Measurements from ENCODE around the gene HOXD13.
A peak's percentile ranks its signal among the peaks of the same experiment; 100 is the strongest.

HOXD13 gene

GRCh38 chr2:176134035-176134434, 41.5 kb downstream of the HOXD13 start:
- ATAC-seq (ENCODE audit: low read depth), result no peak
- H3K9me3 ChIP-seq (ENCODE audit: severe bottlenecking), result no peaks in the 10 kb centered on the region
- no peaks in the 10 kb centered on the region for H3K36me3 ChIP-seq (ENCODE audit: low read depth)
- no peak overlapping the region for H3K27ac ChIP-seq (ENCODE audit: poor library complexity, severe bottlenecking)
- no peak for DNase-seq (ENCODE audit: low spot score)
- no peak overlapping the region for H3K4me3 ChIP-seq (ENCODE audit: severe bottlenecking)
- no peaks in the 10 kb centered on the region for H3K27me3 ChIP-seq (ENCODE audit: insufficient read depth, poor library complexity, severe bottlenecking)
- H3K4me1 ChIP-seq (ENCODE audit: insufficient read depth, poor library complexity, severe bottlenecking), result peaks cover 10% of the 10 kb centered on the region
- no peak for TF ChIP-seq CTCF (IDR thresholded peaks at IDR 0.05; ENCODE audit: poor library complexity, severe bottlenecking)

- peak overlapping the region; percentile 50 for H3K27ac ChIP-seq (ENCODE audit: poor library complexity, severe bottlenecking)
- no peaks in the 10 kb centered on the region for H3K36me3 ChIP-seq (ENCODE audit: low read depth)
- H3K4me3 ChIP-seq (ENCODE audit: severe bottlenecking), result no peak overlapping the region
- H3K27me3 ChIP-seq (ENCODE audit: insufficient read depth, poor library complexity, severe bottlenecking), result no peaks in the 10 kb centered on the region
- ATAC-seq (ENCODE audit: low read depth), result peak; percentile 30; the same call in 2 of the 3 replicates
- peaks cover 10% of the 10 kb centered on the region for H3K4me1 ChIP-seq (ENCODE audit: insufficient read depth, poor library complexity, severe bottlenecking)
- TF ChIP-seq CTCF (IDR thresholded peaks at IDR 0.05; ENCODE audit: poor library complexity, severe bottlenecking), result peak; percentile 33
- no peaks in the 10 kb centered on the region for H3K9me3 ChIP-seq (ENCODE audit: severe bottlenecking)
- no peak for DNase-seq (ENCODE audit: low spot score)
Measured at GRCh38 chr2:176135035-176135440, 42.5 kb downstream of the HOXD13 start.

- Histone ChIP-seq H3K27me3 (ENCODE audit: insufficient read depth, poor library complexity, severe bottlenecking) (no peaks in the 10 kb centered on the region), H3K4me3 (ENCODE audit: severe bottlenecking) (peak overlapping the region; percentile 72), H3K36me3 (ENCODE audit: low read depth) (no peaks in the 10 kb centered on the region), H3K9me3 (ENCODE audit: severe bottlenecking) (no peaks in the 10 kb centered on the region), H3K4me1 (ENCODE audit: insufficient read depth, poor library complexity, severe bottlenecking) (peaks cover 10% of the 10 kb centered on the region), H3K27ac (ENCODE audit: poor library complexity, severe bottlenecking) (peak overlapping the region; percentile 50)
- no peak for TF ChIP-seq CTCF (IDR thresholded peaks at IDR 0.05; ENCODE audit: poor library complexity, severe bottlenecking)
- ATAC-seq (ENCODE audit: low read depth) (peak; percentile 67), DNase-seq (ENCODE audit: low spot score) (no peak)
Measured at GRCh38 chr2:176136374-176137251, 44.1 kb downstream of the HOXD13 start.

- no peaks in the 10 kb centered on the region for H3K27me3 ChIP-seq (ENCODE audit: insufficient read depth, poor library complexity, severe bottlenecking)
- H3K4me3 ChIP-seq (ENCODE audit: severe bottlenecking), result peak overlapping the region; percentile 72
- peak overlapping the region; percentile 50 for H3K27ac ChIP-seq (ENCODE audit: poor library complexity, severe bottlenecking)
Measured at GRCh38 chr2:176137252-176137580, 44.7 kb downstream of the HOXD13 start.

More at GRCh38 chr2:176137252-176137580, 44.7 kb downstream of the HOXD13 start:
- Histone ChIP-seq H3K36me3 (ENCODE audit: low read depth) (no peaks in the 10 kb centered on the region), H3K9me3 (ENCODE audit: severe bottlenecking) (no peaks in the 10 kb centered on the region), H3K4me1 (ENCODE audit: insufficient read depth, poor library complexity, severe bottlenecking) (peaks cover 10% of the 10 kb centered on the region)
- DNase-seq (ENCODE audit: low spot score) (no peak), ATAC-seq (ENCODE audit: low read depth) (no peak)
- TF ChIP-seq CTCF (IDR thresholded peaks at IDR 0.05; ENCODE audit: poor library complexity, severe bottlenecking), result no peak

Data from RWPE2 (cell line).